H54 (cell line): ENCODE measurements around the gene SCG5.
A peak's percentile ranks its signal among the peaks of the same experiment; 100 is the strongest.

ENCODE experiments used
- DNase-seq: peaks from one replicate; pipeline ENCODE4 v3.0.0; 2011; ENCODE audit warnings: low spot score, mixed read lengths; ENCODE audit not compliant: insufficient read length
- FAIRE-seq: peaks from 3 replicates; lab custom pipeline; 2011; peaks lifted over from hg19 to GRCh38; lab: Jason Lieb, UNC
- POLR2A ChIP-seq: IDR thresholded peaks from 2 replicates; pipeline ENCODE4 v1.6.1; 2011; ENCODE audit warnings: low read depth, mild to moderate bottlenecking, low read length

SCG5 gene

GRCh38 chr15:32692286-32692685 lies 50.8 kb downstream of the SCG5 start:
- FAIRE-seq (no peak), DNase-seq (no peak)
- no peak for TF ChIP-seq POLR2A

GRCh38 chr15:32694222-32694983 lies 52.9 kb downstream of the SCG5 start:
- FAIRE-seq (no peak), DNase-seq (no peak)
- TF ChIP-seq POLR2A = no peak

GRCh38 chr15:32698773-32699390 lies 57.4 kb downstream of the SCG5 start:
- DNase-seq (no peak), FAIRE-seq (no peak)
- TF ChIP-seq POLR2A = no peak

GRCh38 chr15:32700501-32701150 lies 59.1 kb downstream of the SCG5 start:
- FAIRE-seq = no peak

GRCh38 chr15:32701863-32702262 lies 60.4 kb downstream of the SCG5 start:
- DNase-seq = no peak
- FAIRE-seq = no peak
- TF ChIP-seq POLR2A = no peak

More at GRCh38 chr15:32700501-32701150, 59.1 kb downstream of the SCG5 start:
- no peak for DNase-seq
- no peak for TF ChIP-seq POLR2A

- TF ChIP-seq POLR2A = no peak
- no peak for DNase-seq
- FAIRE-seq = no peak
Measured at GRCh38 chr15:32704395-32704981, 63.0 kb downstream of the SCG5 start.

GRCh38 chr15:32705446-32705845 lies 63.9 kb downstream of the SCG5 start:
- FAIRE-seq = no peak
- no peak for DNase-seq
- TF ChIP-seq POLR2A = no peak

- DNase-seq (peak; percentile 56), FAIRE-seq (peak; percentile 72)
- TF ChIP-seq POLR2A = no peak
Measured at GRCh38 chr15:32706704-32707103, 65.2 kb downstream of the SCG5 start.

GRCh38 chr15:32707436-32707835 lies 65.9 kb downstream of the SCG5 start:
- FAIRE-seq = no peak
- TF ChIP-seq POLR2A = no peak
- no peak for DNase-seq

- FAIRE-seq = no peak
- no peak for TF ChIP-seq POLR2A
- DNase-seq = no peak
Measured at GRCh38 chr15:32709295-32710033, 68.0 kb downstream of the SCG5 start.

- no peak for TF ChIP-seq POLR2A
- FAIRE-seq (no peak), DNase-seq (no peak)
Measured at GRCh38 chr15:32715276-32715675, 73.8 kb downstream of the SCG5 start.

- DNase-seq (no peak), FAIRE-seq (no peak)
- no peak for TF ChIP-seq POLR2A
Measured at GRCh38 chr15:32716216-32716914, 74.9 kb downstream of the SCG5 start.

- no peak for FAIRE-seq
- no peak for TF ChIP-seq POLR2A
- no peak for DNase-seq
Measured at GRCh38 chr15:32716915-32717425, 75.5 kb downstream of the SCG5 start.
